ENCODE results near the gene SMPDL3B. TPM values are rescaled to one million over a fixed set of nuclear protein-coding genes. Genes with fewer than 3 reads are reported as not detected.

Gene SMPDL3B
- total RNA-seq, result 0.10 TPM

GRCh38 chr1:27934818-27935549 lies at the start of gene SMPDL3B:
TSS of gene SMPDL3B (plus strand) at chr1:27935000. CDS start at chr1:27935184, 184 bp downstream.
- Histone ChIP-seq H3K27me3 (ENCODE audit: insufficient read depth, low read length) (peaks cover 7% of the 10 kb centered on the region), H3K4me1 (ENCODE audit: insufficient read depth, low read length) (peaks cover 34% of the 10 kb centered on the region), H3K4me3 (ENCODE audit: low read length) (no peak within 1 kb of the TSS), H3K9me3 (ENCODE audit: low read depth, low read length) (no peaks in the 10 kb centered on the region)

GRCh38 chr1:27885114-27885528 lies 49.7 kb upstream of the SMPDL3B start:
- H3K27me3 ChIP-seq (ENCODE audit: insufficient read depth, low read length), result no peaks in the 10 kb centered on the region
- peaks cover 99% of the 10 kb centered on the region for H3K4me1 ChIP-seq (ENCODE audit: insufficient read depth, low read length)
- H3K4me3 ChIP-seq (ENCODE audit: low read length), result no peak overlapping the region
- H3K9me3 ChIP-seq (ENCODE audit: low read depth, low read length), result no peaks in the 10 kb centered on the region

GRCh38 chr1:27885621-27886352 lies 49.0 kb upstream of the SMPDL3B start:
- peak overlapping the region; percentile 2 for H3K4me3 ChIP-seq (ENCODE audit: low read length)
- H3K4me1 ChIP-seq (ENCODE audit: insufficient read depth, low read length), result peaks cover 99% of the 10 kb centered on the region
- no peaks in the 10 kb centered on the region for H3K27me3 ChIP-seq (ENCODE audit: insufficient read depth, low read length)

GRCh38 chr1:27886353-27886679 lies 48.5 kb upstream of the SMPDL3B start:
- peak overlapping the region; percentile 2 for H3K4me3 ChIP-seq (ENCODE audit: low read length)
- H3K4me1 ChIP-seq (ENCODE audit: insufficient read depth, low read length), result peaks cover 100% of the 10 kb centered on the region
- no peaks in the 10 kb centered on the region for H3K9me3 ChIP-seq (ENCODE audit: low read depth, low read length)
- no peaks in the 10 kb centered on the region for H3K27me3 ChIP-seq (ENCODE audit: insufficient read depth, low read length)

More at GRCh38 chr1:27885621-27886352, 49.0 kb upstream of the SMPDL3B start:
- no peaks in the 10 kb centered on the region for H3K9me3 ChIP-seq (ENCODE audit: low read depth, low read length)

- no peaks in the 10 kb centered on the region for H3K27me3 ChIP-seq (ENCODE audit: insufficient read depth, low read length)
- peaks cover 99% of the 10 kb centered on the region for H3K4me1 ChIP-seq (ENCODE audit: insufficient read depth, low read length)
- H3K4me3 ChIP-seq (ENCODE audit: low read length), result no peak overlapping the region
- no peaks in the 10 kb centered on the region for H3K9me3 ChIP-seq (ENCODE audit: low read depth, low read length)
Measured at GRCh38 chr1:27886744-27887143, 48.1 kb upstream of the SMPDL3B start.

GRCh38 chr1:27887215-27888021 lies 47.4 kb upstream of the SMPDL3B start:
- Histone ChIP-seq H3K9me3 (ENCODE audit: low read depth, low read length) (no peaks in the 10 kb centered on the region), H3K4me3 (ENCODE audit: low read length) (no peak overlapping the region), H3K4me1 (ENCODE audit: insufficient read depth, low read length) (peaks cover 99% of the 10 kb centered on the region), H3K27me3 (ENCODE audit: insufficient read depth, low read length) (no peaks in the 10 kb centered on the region)

- peaks cover 84% of the 10 kb centered on the region for H3K4me1 ChIP-seq (ENCODE audit: insufficient read depth, low read length)
- H3K9me3 ChIP-seq (ENCODE audit: low read depth, low read length), result no peaks in the 10 kb centered on the region
- H3K27me3 ChIP-seq (ENCODE audit: insufficient read depth, low read length), result no peaks in the 10 kb centered on the region
- H3K4me3 ChIP-seq (ENCODE audit: low read length), result no peak overlapping the region
Measured at GRCh38 chr1:27889506-27889905, 45.3 kb upstream of the SMPDL3B start.

- Histone ChIP-seq H3K4me3 (ENCODE audit: low read length) (no peak overlapping the region), H3K9me3 (ENCODE audit: low read depth, low read length) (no peaks in the 10 kb centered on the region), H3K4me1 (ENCODE audit: insufficient read depth, low read length) (peaks cover 66% of the 10 kb centered on the region), H3K27me3 (ENCODE audit: insufficient read depth, low read length) (no peaks in the 10 kb centered on the region)
Measured at GRCh38 chr1:27891196-27891889, 43.5 kb upstream of the SMPDL3B start.

GRCh38 chr1:27894521-27894920 lies 40.3 kb upstream of the SMPDL3B start:
- H3K27me3 ChIP-seq (ENCODE audit: insufficient read depth, low read length), result no peaks in the 10 kb centered on the region
- H3K9me3 ChIP-seq (ENCODE audit: low read depth, low read length), result no peaks in the 10 kb centered on the region
- H3K4me3 ChIP-seq (ENCODE audit: low read length), result no peak overlapping the region
- H3K4me1 ChIP-seq (ENCODE audit: insufficient read depth, low read length), result peaks cover 34% of the 10 kb centered on the region

- H3K9me3 ChIP-seq (ENCODE audit: low read depth, low read length), result no peaks in the 10 kb centered on the region
- no peak overlapping the region for H3K4me3 ChIP-seq (ENCODE audit: low read length)
- H3K4me1 ChIP-seq (ENCODE audit: insufficient read depth, low read length), result peaks cover 31% of the 10 kb centered on the region
- H3K27me3 ChIP-seq (ENCODE audit: insufficient read depth, low read length), result no peaks in the 10 kb centered on the region
Measured at GRCh38 chr1:27906759-27907158, 28.0 kb upstream of the SMPDL3B start.

GRCh38 chr1:27912429-27912828 lies 22.4 kb upstream of the SMPDL3B start:
- no peak overlapping the region for H3K4me3 ChIP-seq (ENCODE audit: low read length)
- peaks cover 25% of the 10 kb centered on the region for H3K4me1 ChIP-seq (ENCODE audit: insufficient read depth, low read length)
- H3K9me3 ChIP-seq (ENCODE audit: low read depth, low read length), result no peaks in the 10 kb centered on the region
- H3K27me3 ChIP-seq (ENCODE audit: insufficient read depth, low read length), result no peaks in the 10 kb centered on the region

- no peaks in the 10 kb centered on the region for H3K9me3 ChIP-seq (ENCODE audit: low read depth, low read length)
- no peak overlapping the region for H3K4me3 ChIP-seq (ENCODE audit: low read length)
- H3K27me3 ChIP-seq (ENCODE audit: insufficient read depth, low read length), result no peaks in the 10 kb centered on the region
- H3K4me1 ChIP-seq (ENCODE audit: insufficient read depth, low read length), result peaks cover 25% of the 10 kb centered on the region
Measured at GRCh38 chr1:27915082-27915575, 19.7 kb upstream of the SMPDL3B start.

- H3K4me1 ChIP-seq (ENCODE audit: insufficient read depth, low read length), result no peaks in the 10 kb centered on the region
- H3K4me3 ChIP-seq (ENCODE audit: low read length), result no peak overlapping the region
- H3K27me3 ChIP-seq (ENCODE audit: insufficient read depth, low read length), result no peaks in the 10 kb centered on the region
- no peaks in the 10 kb centered on the region for H3K9me3 ChIP-seq (ENCODE audit: low read depth, low read length)
Measured at GRCh38 chr1:27922272-27922671, 12.5 kb upstream of the SMPDL3B start.

GRCh38 chr1:27928216-27928954 lies 6.4 kb upstream of the SMPDL3B start:
- H3K4me1 ChIP-seq (ENCODE audit: insufficient read depth, low read length), result peaks cover 16% of the 10 kb centered on the region
- no peaks in the 10 kb centered on the region for H3K27me3 ChIP-seq (ENCODE audit: insufficient read depth, low read length)
- no peaks in the 10 kb centered on the region for H3K9me3 ChIP-seq (ENCODE audit: low read depth, low read length)
- no peak overlapping the region for H3K4me3 ChIP-seq (ENCODE audit: low read length)

Measured in mononuclear cell (primary cell).